Measurements from ENCODE around the gene SH2D4B. TPM values are rescaled to one million over a fixed set of nuclear protein-coding genes. Genes with fewer than 3 reads are reported as not detected.

The SH2D4B gene
- total RNA-seq, 1 experiment from 2014 or later: 0.22 TPM

- no peaks in the 10 kb centered on the region for H4K20me1 ChIP-seq (ENCODE audit: insufficient read depth)
- no peaks in the 10 kb centered on the region for H3K9me2 ChIP-seq (ENCODE audit: insufficient read depth)
- no peaks in the 10 kb centered on the region for H3K36me3 ChIP-seq (ENCODE audit: control insufficient read depth in 1 of 2, insufficient read depth in 2 of 2, low read length in 2 of 2)
- POLR2A ChIA-PET: no interaction called here
- TF ChIP-seq EGR1 (IDR thresholded peaks at IDR 0.05; ENCODE audit: low read depth): no peak
- BruUV-seq (replicated peaks): no TSS peak
- no peaks in the 10 kb centered on the region for H3K9me3 ChIP-seq (ENCODE audit: control insufficient read depth in 1 of 2, insufficient read depth in 1 of 2, low read depth in 1 of 2, low read length in 2 of 2)
- intact Hi-C loops (cut with micrococcal nuclease): no loop called here
- no peak for DNase-seq (ENCODE audit: low read depth, low spot score)
- no peak overlapping the region for H2AFZ ChIP-seq (ENCODE audit: low read depth, low read length, poor library complexity, severe bottlenecking)
- H3K27me3 ChIP-seq (ENCODE audit: insufficient read depth, low read length): peaks cover 8% of the 10 kb centered on the region; the same call in 1 of the 2 replicates
- H3K4me1 ChIP-seq (ENCODE audit: control insufficient read depth in 1 of 2, insufficient read depth in 2 of 2, low read length in 2 of 2): no peaks in the 10 kb centered on the region
- RAD21 ChIA-PET (ENCODE audit: low non-redundant PET in 1 of 2, low total read pairs in 2 of 2, uncharacterized antibody in 2 of 2, unreplicated experiment in 2 of 2): no interaction called here
- no peak for ATAC-seq
- CTCF ChIA-PET: no interaction called here
- H3K27ac ChIP-seq (ENCODE audit: low read depth, low read length): no peak overlapping the region
- no peak overlapping the region for H3K9ac ChIP-seq (ENCODE audit: low read length)
- no peaks in the 10 kb centered on the region for H3K79me2 ChIP-seq (ENCODE audit: insufficient read depth, low read length)
- H3K4me2 ChIP-seq (ENCODE audit: low read length): no peak overlapping the region
- H3K4me3 ChIP-seq (replicated peaks in 1 of 2; ENCODE audit: low read depth in 1 of 2, low read length in 2 of 2): no peak overlapping the region
Observed at GRCh38 chr10:80580638-80581468, 43.2 kb downstream of the SH2D4B start.

- H3K9ac ChIP-seq (ENCODE audit: low read length): no peak overlapping the region
- H3K79me2 ChIP-seq (ENCODE audit: insufficient read depth, low read length): no peaks in the 10 kb centered on the region
- no TSS peak for BruUV-seq (replicated peaks)
- peaks cover 8% of the 10 kb centered on the region; the same call in 1 of the 2 replicates for H3K27me3 ChIP-seq (ENCODE audit: insufficient read depth, low read length)
- DNase-seq (ENCODE audit: low read depth, low spot score) (no peak), ATAC-seq (no peak)
- CTCF ChIA-PET: no interaction called here
- intact Hi-C loops (cut with micrococcal nuclease): no loop called here
- H4K20me1 ChIP-seq (ENCODE audit: insufficient read depth): no peaks in the 10 kb centered on the region
- POLR2A ChIA-PET: no interaction called here
- H2AFZ ChIP-seq (ENCODE audit: low read depth, low read length, poor library complexity, severe bottlenecking): no peak overlapping the region
- RAD21 ChIA-PET (ENCODE audit: low non-redundant PET in 1 of 2, low total read pairs in 2 of 2, uncharacterized antibody in 2 of 2, unreplicated experiment in 2 of 2): no interaction called here
- H3K36me3 ChIP-seq (ENCODE audit: control insufficient read depth in 1 of 2, insufficient read depth in 2 of 2, low read length in 2 of 2): no peaks in the 10 kb centered on the region
- no peaks in the 10 kb centered on the region for H3K4me1 ChIP-seq (ENCODE audit: control insufficient read depth in 1 of 2, insufficient read depth in 2 of 2, low read length in 2 of 2)
- no peak overlapping the region for H3K4me3 ChIP-seq (replicated peaks in 1 of 2; ENCODE audit: low read depth in 1 of 2, low read length in 2 of 2)
- H3K9me2 ChIP-seq (ENCODE audit: insufficient read depth): no peaks in the 10 kb centered on the region
- no peak for TF ChIP-seq YY1 (IDR thresholded peaks at IDR 0.05; ENCODE audit: extremely low read depth, insufficient replicate concordance, low read depth, low read length)
- TF ChIP-seq REST (IDR thresholded peaks at IDR 0.05; ENCODE audit: low read depth): no peak
- TF ChIP-seq MAX (IDR thresholded peaks at IDR 0.05): no peak
- no peak for TF ChIP-seq SRF (IDR thresholded peaks at IDR 0.05; ENCODE audit: low read depth)
- no peak for TF ChIP-seq POLR2AphosphoS5 (IDR thresholded peaks at IDR 0.05; ENCODE audit: low read depth, low read length)
- TF ChIP-seq CTCF (IDR thresholded peaks at IDR 0.05 in 2 of 3, conservative IDR thresholded peaks at IDR 0.05 in 1 of 3; ENCODE audit: borderline replicate concordance in 1 of 3, insufficient read depth in 1 of 3, low read depth in 2 of 3, low read length in 2 of 3): no peak
- TF ChIP-seq ZNF274 (IDR thresholded peaks at IDR 0.05; ENCODE audit: low read depth, low read length): no peak
- TF ChIP-seq FOSL1 (IDR thresholded peaks at IDR 0.05; ENCODE audit: low read depth): no peak
- TF ChIP-seq TCF7L2 (IDR thresholded peaks at IDR 0.05; ENCODE audit: borderline replicate concordance, extremely low read depth, insufficient read depth, insufficient read length): no peak
- TF ChIP-seq ATF3 (IDR thresholded peaks at IDR 0.05): no peak
- no peak for TF ChIP-seq ELF1 (IDR thresholded peaks at IDR 0.05; ENCODE audit: borderline replicate concordance, low read depth)
- H3K9me3 ChIP-seq (ENCODE audit: control insufficient read depth in 1 of 2, insufficient read depth in 1 of 2, low read depth in 1 of 2, low read length in 2 of 2): no peaks in the 10 kb centered on the region
- H3K27ac ChIP-seq (ENCODE audit: low read depth, low read length): no peak overlapping the region
- no peak overlapping the region for H3K4me2 ChIP-seq (ENCODE audit: low read length)
Observed at GRCh38 chr10:80581469-80581835, 43.8 kb downstream of the SH2D4B start.
